IPS-18a (cell line): Measurements from ENCODE around the gene MYO16.

Experiments used
- H3K27ac ChIP-seq: one replicate; pipeline ENCODE4 v1.5.1; 2013; ENCODE audit warnings: low read length
- H3K27me3 ChIP-seq: one replicate; pipeline ENCODE4 v1.6.1; 2013; ENCODE audit warnings: mild to moderate bottlenecking, low read length; ENCODE audit not compliant: control insufficient read depth, insufficient read depth
- H3K36me3 ChIP-seq: one replicate; pipeline ENCODE4 v1.6.1; 2013; ENCODE audit warnings: low read depth, low read length; ENCODE audit not compliant: control insufficient read depth
- H3K4me1 ChIP-seq: one replicate; pipeline ENCODE4 v1.6.1; 2013; ENCODE audit warnings: low read depth, low read length; ENCODE audit not compliant: control insufficient read depth
- H3K4me3 ChIP-seq: one replicate; pipeline ENCODE4 v1.5.1; 2013; ENCODE audit warnings: low read length
- H3K9ac ChIP-seq: one replicate; pipeline ENCODE4 v1.6.1; 2013; ENCODE audit warnings: mild to moderate bottlenecking, low read length, moderate library complexity
- H3K9me3 ChIP-seq: one replicate; pipeline ENCODE4 v1.6.1; 2013; ENCODE audit warnings: low read depth, low read length; ENCODE audit not compliant: control insufficient read depth

MYO16 gene

GRCh38 chr13:109033090-109033489 lies 403.7 kb downstream of the MYO16 start:
- Histone ChIP-seq H3K9me3 (no peaks in the 10 kb centered on the region), H3K27ac (no peak overlapping the region), H3K4me1 (no peaks in the 10 kb centered on the region), H3K9ac (no peak overlapping the region), H3K4me3 (no peak overlapping the region), H3K27me3 (no peaks in the 10 kb centered on the region), H3K36me3 (no peaks in the 10 kb centered on the region)

GRCh38 chr13:109036078-109036780 lies 406.8 kb downstream of the MYO16 start:
- Histone ChIP-seq H3K27ac (no peak overlapping the region), H3K9me3 (no peaks in the 10 kb centered on the region), H3K27me3 (no peaks in the 10 kb centered on the region)

GRCh38 chr13:109043636-109044035 lies 414.2 kb downstream of the MYO16 start:
- H3K9ac ChIP-seq: no peak overlapping the region
- H3K36me3 ChIP-seq: no peaks in the 10 kb centered on the region
- no peak overlapping the region for H3K27ac ChIP-seq
- no peaks in the 10 kb centered on the region for H3K27me3 ChIP-seq
- no peaks in the 10 kb centered on the region for H3K9me3 ChIP-seq
- no peak overlapping the region for H3K4me3 ChIP-seq
- H3K4me1 ChIP-seq: no peaks in the 10 kb centered on the region

More at GRCh38 chr13:109036078-109036780, 406.8 kb downstream of the MYO16 start:
- Histone ChIP-seq H3K9ac (no peak overlapping the region), H3K36me3 (no peaks in the 10 kb centered on the region), H3K4me1 (no peaks in the 10 kb centered on the region), H3K4me3 (no peak overlapping the region)

GRCh38 chr13:109055850-109056249 lies 426.4 kb downstream of the MYO16 start:
- Histone ChIP-seq H3K27ac (no peak overlapping the region), H3K27me3 (no peaks in the 10 kb centered on the region), H3K4me1 (peaks cover 4% of the 10 kb centered on the region), H3K9me3 (no peaks in the 10 kb centered on the region), H3K4me3 (no peak overlapping the region), H3K9ac (no peak overlapping the region), H3K36me3 (no peaks in the 10 kb centered on the region)

DNA sequence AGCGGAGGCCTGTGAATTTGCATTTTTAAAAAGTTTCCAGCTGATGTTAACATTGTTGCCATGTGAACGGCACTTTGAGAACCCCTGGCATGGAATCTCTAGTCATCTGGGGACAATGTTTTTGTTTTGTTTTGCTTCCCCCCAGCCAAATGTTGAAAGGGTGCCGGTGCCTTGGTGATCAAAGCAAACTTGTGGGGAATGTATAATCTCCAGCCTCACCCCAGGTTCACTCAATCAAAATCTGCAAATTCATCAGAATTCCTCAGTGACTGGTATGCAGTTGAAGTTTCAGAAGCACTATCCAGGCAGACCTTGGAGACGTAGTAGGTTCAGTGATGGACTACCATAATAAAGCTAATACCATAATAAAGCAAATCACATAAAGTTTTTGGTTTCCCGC lies 428.7 kb downstream of the MYO16 start:
- no peaks in the 10 kb centered on the region for H3K9me3 ChIP-seq

DNA sequence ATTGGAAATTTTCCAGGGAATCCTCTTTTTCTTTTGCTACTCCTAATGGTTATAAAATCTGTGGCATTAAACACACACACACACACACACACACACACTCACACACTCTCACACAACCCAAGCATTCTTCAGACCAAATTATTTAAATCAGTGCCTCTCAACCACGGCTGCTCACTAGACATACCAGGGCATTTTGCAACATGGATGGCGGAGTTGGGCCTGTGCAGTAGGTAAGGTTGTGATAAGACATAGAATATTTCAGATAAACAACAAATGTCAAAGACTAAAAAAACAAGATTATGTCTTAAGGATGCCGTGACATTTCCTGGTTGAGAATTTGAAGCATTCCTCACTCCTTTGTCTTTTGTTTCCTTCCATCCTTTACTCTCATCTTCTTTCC lies 443.1 kb downstream of the MYO16 start:
- no peak overlapping the region for H3K4me3 ChIP-seq
- no peaks in the 10 kb centered on the region for H3K27me3 ChIP-seq
- H3K36me3 ChIP-seq: no peaks in the 10 kb centered on the region
- no peak overlapping the region for H3K9ac ChIP-seq
- H3K9me3 ChIP-seq: no peaks in the 10 kb centered on the region
- no peaks in the 10 kb centered on the region for H3K4me1 ChIP-seq
- H3K27ac ChIP-seq: no peak overlapping the region

More for the DNA sequence above, 428.7 kb downstream of the MYO16 start:
- H3K9ac ChIP-seq: no peak overlapping the region
- H3K27ac ChIP-seq: no peak overlapping the region
- H3K27me3 ChIP-seq: no peaks in the 10 kb centered on the region
- peaks cover 4% of the 10 kb centered on the region for H3K4me1 ChIP-seq
- H3K36me3 ChIP-seq: no peaks in the 10 kb centered on the region
- no peak overlapping the region for H3K4me3 ChIP-seq

GRCh38 chr13:109074436-109074835 lies 445.0 kb downstream of the MYO16 start:
- Histone ChIP-seq H3K4me1 (no peaks in the 10 kb centered on the region), H3K27me3 (no peaks in the 10 kb centered on the region), H3K27ac (no peak overlapping the region), H3K9me3 (no peaks in the 10 kb centered on the region), H3K36me3 (no peaks in the 10 kb centered on the region), H3K4me3 (no peak overlapping the region), H3K9ac (no peak overlapping the region)

DNA sequence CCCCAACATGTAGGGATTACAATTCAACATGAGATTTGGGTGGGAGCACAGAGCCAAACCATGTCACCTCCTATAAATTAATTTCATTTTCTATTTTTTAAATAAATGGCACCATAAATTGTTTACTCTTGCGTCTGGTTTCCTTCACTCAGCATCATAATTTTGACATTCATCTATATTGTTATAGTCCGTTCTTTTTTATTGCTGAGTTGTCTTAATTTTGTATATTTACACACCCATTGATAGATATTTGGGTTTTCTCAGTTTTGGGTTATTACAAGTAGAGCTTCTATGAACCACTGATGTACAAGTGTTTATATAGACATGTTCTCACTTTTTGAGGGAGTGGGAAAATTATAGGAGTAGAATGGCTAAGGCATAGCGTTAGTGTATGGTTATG lies 445.4 kb downstream of the MYO16 start:
- Histone ChIP-seq H3K27ac (no peak overlapping the region), H3K36me3 (no peaks in the 10 kb centered on the region), H3K4me3 (no peak overlapping the region), H3K4me1 (no peaks in the 10 kb centered on the region), H3K27me3 (no peaks in the 10 kb centered on the region), H3K9me3 (no peaks in the 10 kb centered on the region), H3K9ac (no peak overlapping the region)

GRCh38 chr13:109087916-109088623 lies 458.7 kb downstream of the MYO16 start:
- Histone ChIP-seq H3K9ac (no peak overlapping the region), H3K27me3 (no peaks in the 10 kb centered on the region), H3K27ac (no peak overlapping the region), H3K4me1 (no peaks in the 10 kb centered on the region), H3K36me3 (no peaks in the 10 kb centered on the region), H3K4me3 (no peak overlapping the region), H3K9me3 (no peaks in the 10 kb centered on the region)

- no peaks in the 10 kb centered on the region for H3K4me1 ChIP-seq
- H3K27ac ChIP-seq: no peak overlapping the region
- H3K9me3 ChIP-seq: no peaks in the 10 kb centered on the region
- no peak overlapping the region for H3K4me3 ChIP-seq
- no peak overlapping the region for H3K9ac ChIP-seq
- no peaks in the 10 kb centered on the region for H3K36me3 ChIP-seq
- H3K27me3 ChIP-seq: no peaks in the 10 kb centered on the region
Measured at GRCh38 chr13:109088624-109088917, 459.2 kb downstream of the MYO16 start.

DNA sequence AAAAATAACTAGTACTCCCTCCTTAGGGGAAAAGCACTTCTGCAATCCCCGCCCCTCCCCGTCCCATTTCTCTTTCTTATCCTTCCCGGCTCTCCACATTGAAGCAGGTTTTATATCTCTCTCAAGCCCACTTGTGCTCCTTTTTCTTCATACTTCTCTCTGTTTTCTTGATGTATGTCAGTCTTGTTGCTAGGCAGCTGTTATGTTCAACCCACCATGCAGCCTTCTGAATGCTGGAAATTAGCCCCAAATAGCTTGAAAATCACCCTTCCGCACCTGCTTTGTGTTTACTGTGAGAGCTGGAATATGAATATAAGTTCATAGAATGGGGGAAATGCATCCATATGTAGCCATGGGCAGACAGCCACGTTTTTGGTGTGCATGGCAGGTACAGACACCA lies 461.4 kb downstream of the MYO16 start:
- Histone ChIP-seq H3K9ac (no peak overlapping the region), H3K9me3 (no peaks in the 10 kb centered on the region), H3K27ac (no peak overlapping the region), H3K36me3 (no peaks in the 10 kb centered on the region), H3K4me3 (no peak overlapping the region), H3K27me3 (no peaks in the 10 kb centered on the region), H3K4me1 (no peaks in the 10 kb centered on the region)

DNA sequence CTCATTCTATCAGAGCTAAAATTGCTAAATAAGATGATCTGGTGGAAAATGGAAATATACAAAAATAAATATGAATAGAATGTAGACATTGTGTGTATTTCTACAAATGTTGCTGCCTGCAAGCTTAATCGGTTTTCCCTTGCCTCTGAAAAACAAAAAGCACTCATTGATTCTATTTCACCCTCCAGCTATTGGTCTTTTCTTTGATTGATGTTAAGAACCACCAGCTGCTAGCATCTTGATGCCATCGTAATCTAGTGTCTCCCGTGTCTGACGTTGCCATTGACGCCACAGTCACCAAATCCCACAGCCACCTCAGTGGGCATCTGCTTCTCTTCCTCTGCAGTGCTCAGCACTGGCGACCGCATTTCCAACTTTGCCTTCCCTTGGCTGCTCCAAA lies 461.8 kb downstream of the MYO16 start:
- no peaks in the 10 kb centered on the region for H3K36me3 ChIP-seq
- no peak overlapping the region for H3K4me3 ChIP-seq
- no peak overlapping the region for H3K9ac ChIP-seq
- no peaks in the 10 kb centered on the region for H3K9me3 ChIP-seq
- no peaks in the 10 kb centered on the region for H3K27me3 ChIP-seq
- H3K27ac ChIP-seq: no peak overlapping the region
- H3K4me1 ChIP-seq: no peaks in the 10 kb centered on the region
